Stimulated activated CD4-positive, alpha-beta T cell treated with anti-CD3 and anti-CD28 coated beads, Interleukin-2, amount 100 ng/mL, for 48 hours (primary cell): ENCODE results near the gene MARCHF10.
A peak's percentile ranks its signal among the peaks of the same experiment; 100 is the strongest.
"Not testable (repeated sequence)": the region's sequence is repeated elsewhere in the genome, so short reads cannot be mapped to it uniquely, and the experiment has no call there.

Experiments
- DNase-seq, 2 donors: peaks; one replicate each; pipeline ENCODE4 v3.0.0-alpha.2; 2020

Gene MARCHF10, protein sequence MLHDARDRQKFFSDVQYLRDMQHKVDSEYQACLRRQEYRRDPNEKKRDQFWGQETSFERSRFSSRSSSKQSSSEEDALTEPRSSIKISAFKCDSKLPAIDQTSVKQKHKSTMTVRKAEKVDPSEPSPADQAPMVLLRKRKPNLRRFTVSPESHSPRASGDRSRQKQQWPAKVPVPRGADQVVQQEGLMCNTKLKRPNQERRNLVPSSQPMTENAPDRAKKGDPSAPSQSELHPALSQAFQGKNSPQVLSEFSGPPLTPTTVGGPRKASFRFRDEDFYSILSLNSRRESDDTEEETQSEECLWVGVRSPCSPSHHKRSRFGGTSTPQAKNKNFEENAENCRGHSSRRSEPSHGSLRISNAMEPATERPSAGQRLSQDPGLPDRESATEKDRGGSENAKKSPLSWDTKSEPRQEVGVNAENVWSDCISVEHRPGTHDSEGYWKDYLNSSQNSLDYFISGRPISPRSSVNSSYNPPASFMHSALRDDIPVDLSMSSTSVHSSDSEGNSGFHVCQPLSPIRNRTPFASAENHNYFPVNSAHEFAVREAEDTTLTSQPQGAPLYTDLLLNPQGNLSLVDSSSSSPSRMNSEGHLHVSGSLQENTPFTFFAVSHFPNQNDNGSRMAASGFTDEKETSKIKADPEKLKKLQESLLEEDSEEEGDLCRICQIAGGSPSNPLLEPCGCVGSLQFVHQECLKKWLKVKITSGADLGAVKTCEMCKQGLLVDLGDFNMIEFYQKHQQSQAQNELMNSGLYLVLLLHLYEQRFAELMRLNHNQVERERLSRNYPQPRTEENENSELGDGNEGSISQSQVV

DNA sequence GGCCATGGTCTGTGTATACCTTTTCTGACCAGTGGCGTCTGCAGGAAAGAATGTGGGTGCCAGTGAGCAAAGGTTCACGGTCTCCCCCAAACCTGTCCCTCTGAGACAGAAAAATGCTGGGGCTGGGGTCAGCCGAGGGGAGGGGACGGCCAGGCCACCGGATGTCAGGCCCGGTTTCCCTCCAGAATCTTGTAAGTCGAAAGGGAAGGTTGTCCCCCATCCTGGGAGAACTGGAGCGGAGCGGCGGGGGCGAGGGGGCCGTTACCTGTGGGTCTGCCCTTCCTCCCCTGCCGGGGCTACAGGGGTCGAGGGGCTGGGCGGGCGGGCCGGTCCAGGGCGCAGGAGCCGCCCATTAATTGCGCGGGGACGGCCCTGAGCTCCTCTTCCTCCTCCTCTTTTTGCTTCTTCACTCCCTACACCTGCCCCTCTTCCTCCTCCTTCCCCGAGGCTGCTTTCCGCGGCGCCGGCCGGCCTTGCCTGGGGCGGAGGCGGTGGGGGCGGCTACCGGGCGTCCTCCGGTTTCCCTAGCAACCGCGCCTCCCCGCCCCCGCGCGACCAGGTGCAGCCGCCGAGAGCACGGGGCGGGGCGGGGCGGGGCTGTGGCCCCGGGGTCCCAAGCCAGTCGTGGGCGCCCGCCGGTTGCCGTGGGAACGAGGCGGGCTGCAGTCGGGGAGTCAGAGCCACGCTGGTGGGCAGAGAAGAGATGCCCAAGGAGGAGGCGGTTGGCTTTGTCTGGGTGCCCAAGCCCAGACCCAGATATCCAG lies at the start of gene MARCHF10:
TSS of gene MARCHF10 (minus strand) at position 503 of the 764 bp plus-strand sequence. CDS start 6,579 bp downstream, outside the sequence.
- DNase-seq = peak; percentile 6 to 18

DNA sequence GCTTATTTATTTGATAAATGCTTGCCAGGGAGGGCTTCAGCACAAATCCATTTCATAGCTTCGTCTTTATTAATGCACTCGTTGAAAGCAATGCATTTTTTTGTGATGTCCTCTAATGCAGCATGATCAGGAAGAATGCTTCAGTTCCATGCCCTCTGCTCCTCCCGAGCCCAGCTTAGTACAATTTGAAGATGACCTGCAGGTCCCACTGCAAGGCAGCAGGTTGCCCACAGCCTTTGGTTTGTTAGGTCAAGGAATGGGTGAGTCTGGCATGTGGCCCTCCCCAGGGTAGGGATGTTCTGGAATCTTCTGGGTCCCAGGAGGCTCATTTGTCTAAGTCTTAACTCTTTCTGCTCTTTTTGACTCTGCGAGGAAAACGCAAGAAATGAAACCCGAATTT lies 49.4 kb upstream of the MARCHF10 start:
- DNase-seq = no peak

DNA sequence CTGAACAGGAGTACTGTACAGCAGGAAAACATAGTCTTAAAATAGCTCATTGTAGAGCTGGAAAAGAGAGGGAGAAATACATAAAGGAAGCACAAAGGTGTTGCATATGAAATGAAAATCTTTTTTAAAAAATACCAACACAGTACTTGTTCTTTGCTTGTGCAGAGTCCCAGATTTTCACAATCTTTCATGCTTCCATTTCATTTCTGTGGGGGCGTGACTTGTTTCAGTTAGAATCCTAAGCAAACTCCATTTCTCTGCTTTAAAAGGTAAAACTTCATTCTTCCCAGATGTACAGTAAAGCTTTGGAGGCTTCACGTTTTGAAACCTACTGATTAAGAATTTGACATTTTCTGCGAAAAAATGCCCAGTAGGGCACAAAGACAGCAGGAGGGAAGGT lies 48.5 kb upstream of the MARCHF10 start:
- DNase-seq = no peak

DNA sequence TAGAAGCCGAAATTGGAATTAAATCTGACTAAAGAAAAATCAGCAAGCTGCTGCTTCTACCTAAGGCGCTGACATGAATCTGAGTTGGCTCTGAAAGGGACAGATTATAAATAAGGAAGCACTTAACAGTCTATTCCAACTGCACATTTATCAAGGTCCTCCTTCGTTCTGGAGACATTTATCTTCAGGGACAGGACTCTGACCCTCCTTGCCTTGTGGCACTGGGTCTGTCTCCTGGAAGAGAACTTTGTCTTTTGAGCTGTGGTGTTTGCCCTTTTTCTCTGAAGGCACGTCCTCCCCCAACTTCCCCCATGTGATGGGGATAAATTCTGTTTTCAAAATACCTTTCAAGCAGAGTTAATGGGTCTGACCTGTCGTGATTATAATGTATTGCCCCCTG lies 47.0 kb upstream of the MARCHF10 start:
- DNase-seq = no peak

DNA sequence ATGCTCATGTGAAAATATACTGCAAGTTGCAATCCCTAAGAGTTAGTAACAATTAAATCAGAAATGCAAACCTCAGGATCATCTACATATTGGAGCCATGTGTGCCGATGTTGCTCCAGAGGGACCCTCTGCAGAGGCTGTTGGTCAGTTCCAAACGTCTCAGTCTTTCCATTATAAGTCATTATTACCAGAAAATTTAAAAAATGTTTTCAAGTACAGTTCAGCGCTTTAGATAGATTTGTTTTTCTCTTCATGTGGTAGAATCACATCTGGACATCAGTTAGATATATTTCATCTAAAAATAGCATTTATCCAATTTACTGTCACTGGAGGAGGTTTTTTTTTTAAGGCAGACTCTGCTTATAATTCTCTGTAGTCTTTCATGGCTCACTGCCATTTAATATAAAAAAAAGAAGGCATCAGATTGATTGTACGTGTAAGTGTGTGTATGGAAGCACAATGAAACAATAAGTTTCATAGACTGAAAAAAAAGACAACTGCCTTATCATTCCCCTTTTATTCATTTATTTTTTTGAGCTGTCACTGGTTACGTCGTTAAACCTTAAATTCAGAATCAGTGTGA lies 46.1 kb upstream of the MARCHF10 start:
- DNase-seq = no peak

DNA sequence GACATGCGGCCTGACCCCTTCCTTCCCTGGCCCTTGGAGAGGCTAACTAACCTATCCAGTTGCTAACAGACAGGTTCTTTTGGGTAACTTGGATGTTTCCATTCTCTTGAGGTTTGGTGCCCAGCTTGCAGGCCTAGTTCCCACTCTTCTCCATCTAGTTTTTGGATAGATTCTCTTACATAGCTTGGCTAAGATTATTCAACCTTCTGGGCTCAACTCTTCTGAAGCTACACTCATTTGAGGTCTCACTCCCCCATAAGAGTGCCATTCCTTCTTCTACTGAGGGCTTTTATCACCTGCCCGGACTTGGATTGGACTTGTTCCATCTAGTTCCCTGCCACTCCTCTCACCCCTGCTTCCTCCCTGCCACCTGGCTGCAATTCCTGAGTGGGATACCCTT lies 44.1 kb upstream of the MARCHF10 start:
- no peak for DNase-seq

DNA sequence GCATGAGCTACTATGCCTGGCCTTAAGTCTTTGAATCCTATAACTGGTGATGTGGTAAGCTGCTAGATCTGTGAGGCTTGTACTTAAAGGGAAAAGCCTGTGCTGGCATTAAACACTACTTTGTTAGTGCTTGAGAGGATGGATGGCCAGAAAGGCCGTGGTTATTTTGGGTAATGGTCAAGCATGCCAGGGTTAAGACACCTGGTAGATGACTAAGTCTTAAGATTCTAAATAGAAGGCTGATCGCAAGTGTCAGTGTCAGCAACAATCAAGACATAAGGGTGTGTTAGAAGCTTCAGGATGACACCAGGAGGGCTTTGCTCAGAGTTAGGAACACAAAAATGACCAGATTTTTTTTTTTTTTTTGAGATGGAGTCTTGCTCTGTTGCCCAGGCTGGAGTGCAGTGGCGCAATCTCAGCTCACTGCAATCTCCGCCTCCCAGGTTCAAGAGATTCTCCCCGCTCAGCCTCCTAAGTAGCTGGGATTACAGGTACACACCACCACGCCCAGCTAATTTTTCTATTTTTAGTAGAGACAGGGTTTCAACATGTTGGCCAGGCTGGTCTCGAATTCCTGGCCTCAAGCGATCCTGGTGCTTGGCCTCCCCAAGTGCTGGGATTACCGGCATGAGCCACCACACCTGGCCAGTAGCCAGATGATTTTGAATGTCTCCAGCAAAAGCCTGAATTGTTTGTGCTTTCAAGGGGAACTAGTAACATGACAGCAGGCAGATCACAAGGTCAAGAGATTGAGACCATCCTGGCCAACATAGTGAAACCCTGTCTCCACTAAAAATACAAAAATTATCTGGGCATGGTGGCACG lies 41.7 kb upstream of the MARCHF10 start:
- not testable (repeated sequence) for DNase-seq

DNA sequence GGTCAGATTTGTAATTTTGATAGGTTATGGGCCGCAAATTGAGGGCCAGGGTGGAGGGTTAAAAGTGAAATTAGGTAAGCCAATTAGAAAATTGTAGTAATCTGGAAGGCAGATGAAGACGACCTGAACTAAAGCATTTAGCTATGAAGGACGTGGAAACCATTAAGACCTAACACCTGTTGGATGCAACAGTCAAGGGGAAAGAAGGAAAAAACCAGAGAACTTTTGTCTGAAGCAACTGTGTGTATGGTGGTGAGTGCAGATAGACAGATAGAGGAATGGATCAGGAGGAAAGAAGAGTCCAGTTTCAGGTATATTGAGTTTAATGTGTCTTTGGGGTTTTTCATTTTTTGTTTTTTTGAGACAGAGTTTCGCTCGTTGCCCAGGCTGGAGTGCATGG lies 40.2 kb upstream of the MARCHF10 start:
- DNase-seq = no peak

DNA sequence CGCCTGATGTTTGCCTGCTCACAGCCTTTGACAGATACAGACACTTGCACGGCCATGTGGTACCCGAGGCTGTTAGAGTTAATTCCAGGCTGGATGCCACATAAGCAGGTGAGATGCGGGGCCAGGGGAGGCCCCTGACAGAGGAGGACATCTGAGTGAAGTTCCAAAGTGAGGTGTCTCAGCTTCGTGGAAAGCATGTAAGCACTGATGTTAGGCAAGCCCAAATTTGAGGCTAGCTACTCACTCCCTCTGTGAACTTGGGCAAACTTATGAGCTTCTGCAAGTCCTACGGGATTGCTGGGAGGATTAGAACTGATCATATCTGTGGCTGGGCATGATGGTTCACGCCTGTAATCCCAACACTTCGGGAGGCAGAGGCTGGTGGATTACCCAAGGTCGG lies 39.3 kb upstream of the MARCHF10 start:
- no peak for DNase-seq

DNA sequence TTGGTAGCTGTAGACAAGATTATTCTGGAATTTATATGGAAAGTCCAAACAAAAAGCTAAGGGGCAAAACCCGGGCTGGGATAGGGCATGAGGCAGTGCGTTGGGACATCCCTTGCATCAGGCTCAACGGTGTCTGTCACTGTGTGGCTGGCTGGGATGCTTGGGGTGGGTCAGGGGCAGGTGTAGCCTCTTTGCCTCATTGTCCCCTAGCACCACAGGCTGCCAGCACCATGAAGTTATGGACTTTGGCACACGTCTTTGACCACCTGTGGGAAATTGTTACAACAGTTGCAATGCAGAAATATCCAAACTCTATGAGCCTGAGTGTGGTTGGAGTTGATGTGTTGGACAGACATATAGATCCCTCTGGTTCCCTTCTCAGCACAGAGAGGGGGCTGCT lies 32.8 kb upstream of the MARCHF10 start:
- DNase-seq = no peak

DNA sequence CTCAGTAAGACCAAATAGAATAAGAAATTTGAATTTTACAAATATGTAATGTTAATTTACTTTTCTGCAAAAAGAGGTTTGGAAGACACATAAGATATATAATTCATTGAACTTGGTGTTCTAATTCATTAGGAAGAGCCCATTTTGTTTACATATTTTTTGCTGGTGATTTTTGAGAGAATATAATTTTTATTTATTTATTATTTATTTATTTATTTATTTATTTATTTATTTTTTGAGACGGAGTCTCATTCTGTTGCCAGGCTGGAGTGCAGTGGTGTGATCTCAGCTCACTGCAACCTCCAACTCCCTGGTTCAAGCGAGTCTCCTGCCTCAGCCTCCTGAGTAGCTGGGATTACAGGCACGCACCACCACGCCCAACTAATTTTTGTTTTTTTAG lies 25.7 kb upstream of the MARCHF10 start:
- not testable (repeated sequence) for DNase-seq

DNA sequence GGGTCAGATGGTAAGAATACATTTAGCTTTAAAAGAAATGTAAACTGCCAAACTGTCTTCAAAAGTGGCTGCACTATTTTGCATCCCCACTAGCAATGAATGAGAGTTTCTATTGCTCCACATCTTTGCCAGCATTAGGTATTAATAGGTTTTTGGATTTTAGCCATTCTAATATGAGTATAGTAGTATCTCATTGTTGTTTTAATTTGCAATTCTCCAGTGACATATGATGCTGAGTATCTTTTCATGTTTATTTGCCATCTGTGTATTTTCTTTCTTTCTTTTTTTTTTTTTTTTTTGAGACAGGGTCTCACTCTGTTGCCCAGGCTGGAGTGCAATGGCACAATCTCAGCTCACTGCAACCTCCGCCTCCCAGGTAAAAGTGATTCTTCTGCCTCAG lies 24.3 kb upstream of the MARCHF10 start:
- DNase-seq = no peak

DNA sequence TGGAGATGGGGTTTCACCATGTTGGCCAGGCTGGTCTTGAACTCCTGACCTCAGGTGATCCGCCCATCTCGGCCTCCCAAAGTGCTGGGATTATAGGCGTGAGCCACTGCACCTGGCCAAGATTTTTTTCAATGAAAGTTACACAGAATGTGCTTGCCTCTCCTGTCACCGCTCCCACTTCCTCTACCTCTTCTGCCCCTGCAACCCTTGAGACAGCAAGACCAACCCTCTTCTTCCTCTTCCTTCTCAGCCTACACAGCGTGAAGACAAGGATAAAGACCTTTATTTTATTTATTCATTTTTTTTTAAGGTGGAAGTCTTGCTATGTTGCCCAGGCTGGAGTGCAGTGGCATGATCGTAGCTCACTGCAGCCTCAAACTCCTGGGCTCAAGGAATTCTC lies 23.0 kb upstream of the MARCHF10 start:
- DNase-seq = not testable (repeated sequence)

DNA sequence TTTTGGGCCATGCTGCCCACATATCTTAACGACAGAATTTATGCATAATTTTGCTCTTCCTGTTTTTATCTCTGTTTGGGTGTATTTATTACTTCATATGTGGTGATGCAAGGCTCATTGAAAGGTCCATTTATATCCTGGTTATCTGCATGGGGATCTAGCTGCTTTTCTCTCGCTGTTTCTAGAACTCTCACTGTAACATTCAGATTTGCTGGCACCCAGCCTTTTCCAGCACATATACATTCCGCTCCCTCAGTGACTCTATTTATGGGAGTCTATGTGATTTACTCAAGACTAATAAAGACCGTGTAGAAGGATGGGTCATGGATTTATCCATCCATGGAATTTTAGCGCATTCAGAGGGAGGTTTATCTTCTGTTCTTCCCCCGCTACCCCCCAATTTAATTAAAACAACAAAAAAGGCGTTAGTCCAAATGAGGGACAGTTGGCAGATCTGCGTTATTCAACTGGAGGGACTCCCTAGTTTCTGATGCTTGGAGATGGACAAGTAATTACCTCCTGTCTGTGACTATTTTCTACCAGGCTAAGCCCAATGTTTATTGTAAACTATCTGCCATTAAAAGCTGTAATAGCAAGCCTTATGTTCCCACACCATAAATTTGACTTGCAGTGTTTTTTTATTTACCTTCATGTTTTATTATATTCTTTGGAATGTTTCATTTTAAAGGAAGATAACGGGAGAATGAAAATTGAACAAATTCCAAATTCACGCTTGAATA lies 19.8 kb upstream of the MARCHF10 start:
- DNase-seq = no peak

DNA sequence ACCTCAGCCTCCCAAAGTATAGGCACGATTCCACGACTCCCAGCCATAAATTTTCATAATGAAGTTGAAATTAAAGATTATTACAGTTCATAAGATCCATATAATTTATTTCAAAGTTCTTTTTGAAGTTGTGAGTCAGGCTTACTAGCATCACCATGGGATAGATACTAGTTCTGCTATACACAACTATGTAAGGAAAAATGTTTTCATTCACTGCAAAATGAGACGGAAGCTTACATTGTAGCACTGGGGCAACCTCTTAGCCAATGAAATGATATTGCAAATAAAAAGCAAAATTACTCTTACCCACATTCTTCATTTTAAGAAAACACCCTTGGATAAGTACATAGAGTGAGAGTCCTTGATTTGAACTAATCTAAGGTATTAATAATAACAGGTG lies 18.8 kb upstream of the MARCHF10 start:
- DNase-seq = no peak

DNA sequence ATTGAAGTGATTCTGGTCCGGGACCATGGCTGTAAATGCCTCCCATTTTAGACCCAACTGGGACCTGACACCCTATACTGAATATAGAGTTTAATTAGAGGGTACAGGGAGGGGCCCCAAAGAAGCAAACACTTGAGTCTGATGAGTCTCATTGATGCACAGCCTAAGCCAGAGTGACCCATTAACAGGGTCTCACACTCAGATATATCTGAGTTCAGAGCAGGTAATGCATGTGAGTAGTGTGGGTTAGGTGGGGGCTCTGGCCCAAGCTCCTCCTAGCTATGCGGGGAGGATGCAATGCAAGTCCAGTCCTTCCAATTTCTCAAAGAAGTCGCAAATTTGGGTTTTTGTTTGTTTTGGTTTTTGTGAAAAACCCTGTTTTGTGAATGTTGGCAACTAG lies 17.1 kb upstream of the MARCHF10 start:
- no peak for DNase-seq

DNA sequence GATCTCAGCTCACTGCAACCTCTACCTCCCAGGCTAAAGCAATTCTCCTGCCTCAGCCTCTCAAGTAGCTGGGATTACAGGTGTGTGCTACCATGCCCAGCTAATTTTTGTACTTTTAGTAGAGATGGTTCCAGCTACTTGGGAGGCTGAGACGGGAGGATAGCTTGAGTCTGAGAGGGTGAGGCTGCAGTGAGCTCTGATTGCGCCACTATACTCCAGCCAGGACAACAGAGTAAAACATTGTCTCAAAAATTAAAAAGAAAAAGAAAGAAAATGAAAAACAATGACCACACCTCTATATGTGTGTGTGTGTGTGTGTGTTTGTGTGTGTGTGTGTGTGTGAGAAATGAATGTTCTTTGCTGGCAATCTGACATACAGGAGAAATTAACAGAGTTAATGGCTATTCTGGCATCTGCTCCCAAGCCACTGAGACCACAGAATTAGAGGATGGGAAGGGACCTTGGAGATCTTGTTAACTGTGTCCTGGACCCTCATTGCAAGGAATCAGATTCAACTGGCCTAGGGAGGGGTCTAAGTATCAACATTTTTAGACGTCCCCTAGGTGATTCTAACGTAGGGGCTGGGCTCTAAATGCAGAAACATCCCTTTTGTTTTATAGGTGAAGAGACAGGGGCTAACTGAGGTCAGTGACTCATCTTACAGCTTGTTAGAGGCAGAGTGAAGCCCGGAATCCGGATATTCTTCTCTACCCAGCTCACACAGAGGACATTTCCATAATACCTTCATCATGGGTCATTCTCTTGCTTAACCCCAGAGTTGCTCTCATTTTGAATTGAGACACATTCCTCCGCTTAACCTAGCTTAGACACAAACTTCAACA lies 16.4 kb upstream of the MARCHF10 start:
- DNase-seq = no peak

DNA sequence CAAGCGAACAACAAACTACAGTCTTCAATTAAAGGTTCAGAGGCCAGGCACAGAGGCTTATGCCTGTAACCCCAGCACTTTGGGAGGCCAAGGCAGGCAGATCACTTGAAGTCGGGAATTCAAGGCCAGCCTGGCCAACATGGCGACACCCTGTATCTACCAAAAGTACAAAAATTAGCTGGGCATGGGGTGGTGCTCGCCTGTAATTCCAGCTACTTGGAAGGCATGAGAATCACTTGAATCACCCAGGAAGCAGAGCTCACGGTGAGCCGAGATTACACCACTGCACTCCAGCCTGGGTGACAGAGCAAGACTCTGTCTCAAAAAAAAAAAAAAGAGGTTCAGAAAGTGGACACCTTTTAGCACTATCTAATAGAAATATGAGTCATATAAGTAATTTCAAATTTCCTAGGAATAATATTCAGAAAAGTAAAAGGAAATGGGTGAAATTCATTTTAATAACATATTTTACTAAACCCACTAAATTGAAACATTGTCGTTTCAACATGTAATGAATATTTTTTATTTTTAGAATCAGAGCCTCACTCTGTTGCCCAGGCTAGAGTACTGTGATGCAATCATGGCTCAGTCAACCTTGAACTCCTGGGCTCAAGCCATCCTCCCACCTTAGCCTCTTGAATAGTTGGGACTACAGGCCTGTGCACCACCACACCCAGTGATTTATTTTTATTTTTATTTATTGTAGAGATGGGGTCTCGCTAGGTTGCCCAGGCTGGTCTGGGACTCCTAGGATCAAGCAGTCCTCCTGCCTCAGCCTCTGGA lies 15.2 kb upstream of the MARCHF10 start:
- DNase-seq = no peak

DNA sequence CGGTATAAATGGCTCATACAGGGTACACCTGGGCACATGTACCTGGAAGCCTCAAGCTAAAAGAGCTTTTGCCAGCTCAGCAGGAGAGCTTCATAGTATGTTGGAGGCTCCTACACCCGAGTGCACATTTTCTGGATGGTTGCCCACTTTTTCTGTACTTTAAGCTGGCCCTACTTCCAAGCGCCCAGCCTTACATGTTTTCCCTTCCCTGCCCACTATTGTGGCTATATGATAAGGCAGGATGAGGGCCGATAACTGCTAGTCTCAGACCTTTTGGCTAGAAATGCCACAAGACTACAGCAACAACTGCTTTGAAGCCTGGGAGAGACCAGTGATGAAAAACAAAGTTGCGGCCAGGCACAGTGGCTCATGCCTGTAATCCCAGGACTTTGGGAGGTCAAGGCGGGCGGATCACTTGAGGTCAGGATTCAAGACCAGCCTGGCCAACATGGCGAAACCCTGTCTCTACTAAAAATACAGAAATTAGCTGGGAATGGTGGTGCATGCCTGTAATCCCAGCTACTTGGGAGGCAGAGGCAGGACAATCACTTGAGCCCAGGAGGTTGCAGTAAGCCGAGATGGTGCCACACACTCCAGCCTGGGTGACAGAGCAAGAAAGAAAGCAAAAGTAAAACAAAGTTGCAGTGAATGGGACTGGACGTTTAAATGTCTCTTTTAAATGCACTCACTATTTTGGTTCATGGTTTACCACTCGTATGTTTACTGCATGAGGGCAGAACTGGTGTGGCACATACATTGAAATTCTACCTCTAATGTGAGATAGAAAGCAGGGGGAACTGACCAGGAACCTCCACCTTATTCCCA lies 14.2 kb upstream of the MARCHF10 start:
- no peak for DNase-seq
